ENCODE data around the gene CDC14A.

CDC14A gene

DNA sequence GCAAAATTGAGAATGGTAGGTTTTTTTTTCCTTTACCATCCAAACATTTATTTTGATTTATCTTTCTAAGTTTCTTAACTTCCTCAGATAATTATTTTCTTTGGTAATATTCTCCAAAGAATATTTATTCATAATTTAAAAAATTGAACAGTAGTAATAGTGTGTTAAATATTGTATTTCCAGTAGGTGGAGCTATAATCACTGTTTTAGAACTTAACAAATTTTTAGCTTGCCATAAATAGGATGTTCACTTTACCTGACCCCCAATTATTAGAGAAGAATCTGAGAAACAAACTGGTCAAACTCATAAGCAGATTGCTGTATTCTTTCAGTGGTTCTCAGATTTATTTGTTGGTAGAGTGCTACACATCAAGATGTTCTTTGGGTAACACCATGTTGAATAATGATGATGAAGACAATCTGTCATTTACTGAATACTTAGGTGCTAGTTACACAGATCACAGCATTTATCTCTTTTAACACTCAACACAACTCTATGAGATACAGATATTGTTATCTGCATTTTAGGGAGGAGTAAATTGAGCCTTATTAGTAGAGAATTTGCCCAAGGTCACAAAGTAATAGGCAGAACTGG, 103.3 kb downstream of the CDC14A start:
- peak; percentile 77 for DNase-seq

DNA sequence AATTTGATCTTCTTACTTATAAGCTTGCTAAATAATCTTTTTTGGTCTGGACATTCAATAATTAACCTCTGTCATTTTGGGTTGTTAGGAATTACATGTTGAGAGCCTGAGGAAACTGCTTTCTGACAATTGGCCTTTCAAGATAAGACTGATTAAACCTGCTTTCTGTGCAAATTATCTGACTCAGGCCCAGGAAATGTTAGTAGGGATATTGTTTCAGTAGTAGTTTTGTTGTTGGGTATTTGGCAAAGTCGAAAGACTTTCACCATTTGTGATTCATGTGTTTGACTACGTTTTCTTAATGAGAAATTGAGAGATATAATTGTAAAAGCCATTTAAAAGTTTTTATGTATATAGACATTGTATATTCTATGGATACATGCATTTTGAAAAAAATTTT, 104.6 kb downstream of the CDC14A start:
- DNase-seq: peak; percentile 47

DNA sequence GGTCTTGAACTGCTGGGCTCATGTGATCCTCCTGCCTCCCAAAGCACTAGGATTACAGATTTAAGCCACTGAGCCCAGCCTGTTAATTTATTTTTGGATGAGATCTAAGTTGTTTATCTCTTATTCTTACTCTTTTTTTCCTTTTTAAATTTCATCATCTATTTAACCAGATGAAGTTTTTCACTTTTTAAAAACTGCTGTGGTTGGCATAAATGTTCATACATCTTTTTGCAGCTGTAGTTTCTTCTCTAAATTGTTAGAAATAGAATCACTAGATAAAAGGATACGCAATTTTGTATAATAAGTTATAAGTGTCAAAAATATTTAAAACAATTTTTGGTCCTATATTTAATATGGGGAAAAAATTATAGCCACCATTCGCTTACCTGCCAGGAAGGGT, 105.4 kb downstream of the CDC14A start:
- DNase-seq: no peak

DNA sequence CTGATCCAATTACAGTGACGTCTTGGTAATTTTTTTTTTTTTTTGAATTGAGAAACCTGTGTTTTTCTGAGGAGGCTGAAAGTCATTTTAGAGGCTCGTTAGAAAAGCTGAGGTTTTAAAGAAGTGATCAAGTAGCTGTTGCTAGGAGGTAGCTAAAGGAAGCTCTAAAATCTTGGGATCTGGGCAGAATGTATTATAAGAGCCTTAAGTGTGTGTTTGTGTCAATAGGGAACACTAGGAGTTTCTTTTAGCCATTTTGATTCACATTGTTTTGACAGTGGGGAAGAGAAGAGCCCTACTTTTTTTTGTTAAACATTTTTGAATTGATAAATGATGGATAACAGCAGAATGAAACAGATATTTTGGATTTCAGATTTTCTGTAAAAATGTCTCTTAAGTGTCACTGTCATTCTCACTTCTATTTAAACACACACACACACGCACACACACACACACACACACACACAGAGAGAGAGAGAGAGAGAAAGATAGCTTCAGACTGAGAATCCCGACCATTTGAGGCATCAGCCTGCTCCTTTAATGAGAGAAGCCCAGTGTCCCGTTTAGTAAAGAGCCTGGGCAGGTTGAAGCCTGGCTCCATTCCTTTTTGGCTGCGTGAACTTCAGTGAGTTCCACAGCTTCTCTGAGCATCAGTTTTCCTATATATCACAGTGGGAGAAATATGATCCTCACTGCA, 106.5 kb downstream of the CDC14A start:
- no peak for DNase-seq

DNA sequence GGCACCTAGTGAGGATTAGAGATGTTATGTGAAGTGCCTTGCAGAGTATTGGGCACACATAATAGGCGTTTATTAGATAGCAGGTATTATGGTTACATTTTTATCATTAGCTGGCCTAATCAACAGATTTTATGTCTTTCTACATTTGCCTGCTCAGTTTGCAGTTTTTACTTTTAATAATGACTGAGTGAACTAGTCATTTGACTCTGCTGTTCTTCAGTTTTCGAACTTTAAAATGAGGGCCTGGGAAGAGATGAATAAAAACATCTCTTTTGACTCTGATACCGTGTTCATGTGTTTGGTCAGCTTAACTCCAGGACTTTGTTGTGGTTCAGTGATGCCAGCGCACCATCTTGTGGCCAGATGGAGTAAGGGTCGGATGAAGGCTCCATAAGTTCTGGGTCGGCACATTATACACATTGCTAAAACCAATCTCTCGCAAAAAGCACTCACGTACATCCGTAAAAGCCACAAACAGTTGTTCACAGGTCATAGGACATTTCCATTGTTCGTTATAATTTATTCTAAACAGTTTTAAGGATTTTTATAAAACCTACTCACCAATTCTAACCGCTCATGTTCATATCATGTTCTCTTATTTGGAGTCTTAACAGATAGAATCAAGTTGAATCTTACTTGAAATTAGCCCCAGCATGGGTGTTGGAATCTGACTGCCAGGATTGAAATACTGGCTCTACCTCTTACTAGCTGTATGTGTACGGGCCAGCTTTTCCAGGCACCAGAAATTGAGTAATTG, 107.2 kb downstream of the CDC14A start:
- peak; percentile 93 for DNase-seq

DNA sequence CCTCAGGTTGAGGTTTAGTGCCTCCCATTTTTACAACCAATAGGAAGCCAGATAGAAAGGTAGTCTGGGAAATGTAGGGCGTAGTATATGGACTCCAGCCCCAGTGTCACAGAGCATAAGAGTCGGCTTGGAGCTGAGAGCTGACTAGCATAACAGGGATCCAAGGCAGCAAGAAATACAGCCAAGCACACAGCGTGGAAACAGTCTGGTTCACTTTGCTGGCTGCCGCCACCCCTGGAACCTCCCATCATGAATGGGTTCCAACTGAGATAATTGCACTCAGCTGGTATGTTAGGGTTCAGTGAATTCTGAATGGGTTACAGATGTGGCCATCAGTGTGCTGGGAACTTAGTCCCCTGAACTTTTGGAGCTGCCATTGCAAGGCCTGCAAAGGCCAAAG, 108.9 kb downstream of the CDC14A start:
- DNase-seq: no peak

DNA sequence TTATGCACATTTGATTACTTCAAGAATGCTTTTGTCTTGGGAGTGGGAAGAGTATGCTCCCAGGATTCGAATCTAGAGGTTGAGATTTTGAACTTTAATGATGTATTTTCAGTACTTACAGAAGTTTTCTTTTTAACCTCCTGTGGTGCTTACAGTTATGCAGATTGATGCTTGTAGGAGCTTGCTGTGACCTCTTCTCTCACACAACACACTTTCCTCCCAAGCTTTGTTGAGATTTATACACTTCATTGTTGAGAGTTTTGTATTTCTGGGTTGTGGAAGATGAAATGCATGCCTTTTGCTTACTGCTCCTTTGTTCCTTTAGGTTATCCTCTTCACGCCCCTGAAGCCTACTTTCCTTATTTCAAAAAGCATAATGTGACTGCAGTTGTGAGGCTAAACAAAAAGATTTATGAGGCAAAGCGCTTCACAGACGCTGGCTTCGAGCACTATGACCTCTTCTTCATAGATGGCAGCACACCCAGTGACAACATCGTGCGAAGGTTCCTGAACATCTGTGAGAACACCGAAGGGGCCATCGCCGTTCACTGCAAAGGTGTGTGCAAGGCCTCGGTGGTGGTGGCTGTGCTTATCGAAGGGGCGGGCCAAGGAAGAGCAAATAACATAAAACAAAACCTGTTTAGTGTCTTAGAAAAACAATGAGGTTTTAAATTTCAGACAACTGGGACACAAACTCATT, 110.2 kb downstream of the CDC14A start:
- DNase-seq: no peak

DNA sequence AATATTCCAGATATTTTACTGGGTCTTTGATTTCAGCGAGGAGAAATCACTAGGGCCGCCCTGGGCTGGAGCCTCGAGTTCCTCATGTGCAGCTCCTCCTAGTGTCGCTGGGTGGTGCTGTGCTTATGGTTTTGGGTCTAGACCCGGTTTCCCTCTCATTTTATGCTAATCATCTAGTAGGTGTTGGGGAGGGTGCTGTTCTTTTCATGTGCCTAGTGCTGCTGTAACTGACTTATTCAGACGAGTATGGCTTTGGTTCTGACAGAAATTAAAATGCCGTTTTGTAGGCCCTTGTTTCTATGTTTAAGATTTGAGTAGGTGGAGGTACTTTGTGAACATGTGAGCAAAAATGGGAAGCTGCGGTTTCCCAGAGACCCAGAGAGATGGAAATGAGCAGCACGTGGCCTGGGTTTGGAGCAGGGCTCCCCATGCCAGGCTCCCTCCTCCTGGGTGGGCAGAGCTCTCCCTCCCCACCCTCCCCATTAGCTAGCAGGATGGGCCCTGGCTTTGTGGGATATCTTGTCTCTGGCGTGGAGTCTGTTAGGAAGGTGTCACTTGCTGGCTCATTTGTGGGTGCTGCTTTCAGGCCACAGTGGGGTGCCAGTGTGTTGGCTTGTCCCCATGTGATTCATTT, 111.6 kb downstream of the CDC14A start:
- peak; percentile 94 for DNase-seq

DNA sequence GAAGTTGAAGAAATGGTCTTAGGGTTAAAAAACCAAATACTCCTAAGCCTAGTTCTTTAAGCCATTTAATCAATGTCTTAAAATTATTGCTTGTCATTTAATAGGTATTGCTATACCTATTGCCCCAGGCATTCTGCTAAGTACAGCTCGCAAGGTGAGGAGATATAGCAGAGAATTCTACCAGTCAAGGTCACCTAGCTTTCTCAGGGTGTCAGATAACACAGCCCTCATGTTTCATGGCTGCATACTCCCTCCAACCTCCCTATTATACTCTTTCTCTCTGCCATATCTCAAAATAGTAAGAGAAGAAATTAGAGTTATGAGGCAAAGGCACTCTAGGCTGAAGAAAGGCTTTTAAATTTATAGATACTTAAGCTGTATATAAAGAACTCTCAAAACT, 117.3 kb downstream of the CDC14A start:
- no peak for DNase-seq

DNA sequence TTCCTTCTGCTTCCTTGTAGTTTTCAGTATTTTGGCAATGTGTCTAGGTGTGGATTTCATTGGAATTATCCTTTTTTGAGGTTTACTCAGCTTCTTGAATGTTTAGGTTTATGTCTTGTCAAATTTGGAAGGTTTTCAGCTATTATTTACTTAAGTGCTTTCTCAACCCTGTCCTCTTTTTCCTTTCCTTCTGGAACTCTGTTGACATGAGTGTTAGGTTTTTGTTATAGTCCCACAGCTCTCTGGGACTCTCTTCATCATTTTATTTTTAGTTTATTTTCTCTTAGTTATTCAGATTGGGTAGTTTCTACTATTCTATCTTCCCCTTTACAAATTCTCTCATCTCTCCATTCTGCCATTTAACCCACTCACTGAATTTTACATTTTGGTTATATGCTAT, 122.5 kb downstream of the CDC14A start:
- no peak for DNase-seq

DNA sequence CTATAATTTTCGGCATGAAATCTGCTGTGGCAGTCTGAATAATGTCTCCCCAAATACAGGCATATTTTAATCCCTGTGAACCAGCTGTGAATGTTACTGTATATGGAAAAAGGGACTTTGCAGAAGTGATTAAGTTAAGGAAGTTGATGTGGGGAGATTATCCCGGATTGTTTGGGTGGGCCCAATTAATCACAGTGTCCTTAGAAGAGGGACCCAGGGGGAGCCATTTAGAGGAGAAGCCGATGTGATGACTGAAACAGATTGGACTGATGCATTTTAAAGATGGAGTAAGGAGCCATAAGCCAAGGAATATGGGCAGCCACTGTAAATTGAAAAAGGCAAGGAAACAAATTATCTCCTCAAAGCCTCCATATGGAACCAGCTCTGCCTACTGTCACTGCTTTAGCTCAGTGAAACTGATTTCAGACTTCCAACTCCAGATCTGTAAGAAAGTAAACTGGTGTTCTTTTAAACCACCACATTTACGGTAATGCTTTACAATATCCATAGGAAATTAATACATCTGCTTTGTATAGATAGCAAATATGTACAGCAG, 124.5 kb downstream of the CDC14A start:
- no peak for DNase-seq

DNA sequence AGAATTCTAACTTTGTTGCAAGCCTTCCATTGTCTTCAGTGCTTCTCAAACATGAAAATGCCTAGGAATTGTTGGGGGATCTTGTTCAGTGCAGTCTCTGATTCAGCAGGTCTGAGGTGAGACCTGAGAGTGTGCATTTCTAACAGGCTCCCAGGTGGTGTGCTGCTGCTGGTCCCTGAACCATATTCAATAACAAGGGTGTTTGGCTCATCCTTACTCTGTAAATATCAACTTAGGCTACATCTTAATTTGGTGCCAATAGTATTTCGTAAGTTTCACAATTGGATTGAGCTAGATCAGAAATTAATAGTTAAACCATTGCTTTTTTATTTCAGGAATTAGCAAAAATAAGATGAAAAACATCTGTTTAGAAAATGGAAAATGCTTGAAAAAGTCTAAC, 126.5 kb downstream of the CDC14A start:
- no peak for DNase-seq

DNA sequence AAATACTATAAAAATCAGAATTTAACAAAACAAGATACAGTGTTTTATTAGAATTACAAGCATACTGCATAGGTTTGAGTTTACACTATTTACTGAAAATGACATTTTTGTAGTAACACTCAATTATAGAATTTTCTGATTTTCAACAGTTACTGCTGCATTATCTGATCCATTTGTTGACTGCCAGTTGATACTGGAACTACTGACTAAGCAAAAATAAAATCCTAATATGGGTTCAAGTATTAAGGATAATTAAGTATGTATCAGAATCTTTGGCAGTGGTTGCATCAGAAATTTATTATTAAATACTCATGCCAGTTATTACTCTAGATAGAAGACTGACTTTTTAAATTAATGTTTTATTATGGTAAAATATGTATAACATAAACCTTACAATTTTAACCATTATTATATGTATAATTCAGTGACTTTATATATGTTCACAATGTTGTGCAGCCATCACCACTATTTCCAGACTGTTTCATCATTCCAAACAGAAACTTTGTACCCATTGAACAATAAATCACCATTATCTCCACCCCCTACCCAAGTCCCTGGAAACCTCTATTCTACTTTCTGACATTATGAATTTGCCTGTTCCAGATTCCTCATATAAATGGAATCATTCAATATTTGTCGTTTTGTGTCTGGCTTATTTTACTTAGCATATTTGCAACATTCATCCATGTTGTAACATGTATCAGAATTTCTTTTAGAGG, 127.5 kb downstream of the CDC14A start:
- no peak for DNase-seq

DNA sequence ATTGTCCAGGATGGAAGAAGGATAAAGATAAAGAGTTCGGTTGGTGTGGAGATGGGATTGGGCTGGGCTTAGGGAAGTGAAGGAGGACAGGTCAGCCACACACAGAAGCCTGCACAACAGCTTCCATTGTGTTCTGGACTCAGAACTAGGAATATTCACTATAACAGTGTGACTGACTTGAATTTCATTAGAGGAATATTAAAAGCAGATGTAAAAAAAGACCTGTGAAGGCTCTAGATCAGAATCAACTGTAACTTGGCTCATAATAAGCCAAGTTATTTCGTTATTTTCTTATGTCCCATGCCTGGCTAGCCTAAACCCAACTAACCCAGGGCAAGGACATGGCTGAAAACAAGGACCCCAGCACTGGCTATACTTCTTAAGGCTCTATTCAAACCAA, 129.0 kb downstream of the CDC14A start:
- no peak for DNase-seq

DNA sequence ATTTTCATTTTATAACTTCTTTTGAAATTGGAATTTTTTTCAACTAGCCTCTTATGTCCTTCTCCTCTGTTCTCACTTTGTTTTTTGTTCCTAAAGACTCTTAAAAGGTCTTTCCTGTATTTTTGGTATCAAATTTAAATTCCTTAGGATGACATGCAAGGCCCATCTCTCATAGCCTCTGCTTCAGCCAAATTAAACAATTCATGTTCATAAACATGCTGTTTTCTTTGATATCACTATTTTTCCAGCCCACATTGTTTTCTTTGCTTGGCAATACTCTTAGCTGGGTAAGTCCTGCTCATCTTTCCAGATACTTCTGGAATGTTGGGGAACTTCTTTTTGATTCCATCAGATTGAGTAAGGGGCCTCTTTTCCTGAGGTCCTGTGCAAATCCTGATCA, 129.9 kb downstream of the CDC14A start:
- DNase-seq: no peak

DNA sequence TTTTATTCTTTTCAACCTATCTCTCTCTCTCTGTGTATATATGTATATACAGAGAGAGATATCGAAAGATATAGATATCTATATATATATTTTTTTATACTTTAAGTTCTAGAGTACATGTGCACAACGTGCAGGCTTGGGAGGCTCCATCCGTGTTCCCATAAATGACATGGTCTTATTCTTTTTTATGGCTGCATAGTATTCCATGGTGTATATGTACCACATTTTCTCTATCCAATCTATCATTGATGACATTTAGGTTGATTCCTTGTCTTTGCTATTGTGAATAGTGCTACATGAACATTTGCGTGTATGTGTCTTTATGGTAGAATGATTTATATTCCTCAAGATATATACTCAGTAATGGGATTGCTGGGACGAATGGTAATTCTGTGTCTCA, 130.4 kb downstream of the CDC14A start:
- DNase-seq: no peak

DNA sequence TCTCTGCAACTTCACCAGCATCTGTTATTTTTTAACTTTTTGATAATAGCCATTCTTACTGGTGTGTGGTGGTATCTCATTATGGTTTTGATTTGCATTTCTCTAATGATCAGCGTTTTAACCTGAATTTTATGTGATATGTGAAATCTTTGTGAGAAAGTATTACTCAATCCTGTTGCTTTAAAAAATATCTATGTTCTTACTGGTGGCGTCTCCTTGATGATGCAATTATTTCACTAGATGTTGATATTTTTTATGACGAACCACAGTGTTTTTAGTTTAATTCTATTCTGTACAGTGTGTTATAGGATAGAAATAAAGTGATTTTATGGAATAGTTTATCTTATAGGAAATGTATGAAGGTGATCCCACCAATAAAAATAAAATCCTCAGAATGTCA, 130.9 kb downstream of the CDC14A start:
- DNase-seq: peak; percentile 10

DNA sequence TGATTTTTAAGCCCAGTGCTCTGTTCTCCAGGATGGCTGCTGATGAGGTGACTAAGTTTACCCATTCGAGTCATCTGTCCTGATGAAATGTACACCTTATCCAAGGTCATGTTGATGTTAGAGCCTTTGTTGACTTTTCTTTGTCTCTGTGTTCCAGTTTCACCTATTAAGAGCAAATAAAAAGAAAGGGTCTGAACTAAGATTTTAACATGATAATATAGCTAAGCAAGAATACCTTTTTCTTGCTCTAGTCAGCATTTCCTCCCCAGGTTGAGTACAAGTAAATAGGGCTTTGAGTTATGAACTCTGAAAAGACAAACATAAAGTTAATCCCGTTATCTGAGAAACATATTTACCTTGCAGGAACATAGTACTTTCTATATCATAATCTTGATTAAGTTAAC, 133.6 kb downstream of the CDC14A start:
- DNase-seq: no peak

DNA sequence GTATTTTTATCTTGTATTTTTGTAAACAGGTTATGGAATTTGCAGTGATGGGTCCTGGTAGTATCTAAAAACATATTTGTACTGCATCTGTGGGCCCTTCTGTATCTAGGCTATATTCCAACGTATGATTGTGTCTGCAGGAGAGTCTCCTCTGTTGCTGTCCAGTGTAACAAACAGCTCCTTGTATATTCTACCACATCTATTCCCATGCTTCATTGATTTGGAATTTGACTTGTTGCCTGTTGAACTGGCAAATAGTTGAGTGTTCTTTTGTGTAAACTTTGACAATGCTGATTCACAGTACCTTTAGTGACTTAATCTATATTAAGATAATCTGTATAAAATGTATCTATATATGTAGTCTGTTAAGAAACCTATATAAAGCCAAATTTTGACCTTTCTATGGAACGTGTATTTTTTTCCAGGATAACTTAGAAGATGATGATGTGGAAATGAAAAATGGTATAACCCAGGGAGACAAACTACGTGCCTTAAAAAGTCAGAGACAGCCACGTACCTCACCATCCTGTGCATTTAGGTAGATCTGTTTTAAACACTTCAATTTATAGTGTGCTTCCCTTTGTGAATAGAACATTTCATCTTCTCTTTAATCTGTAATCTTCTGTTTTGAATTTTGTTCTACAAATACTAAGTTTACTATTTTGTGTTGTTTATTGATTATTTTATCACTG, 142.2 kb downstream of the CDC14A start:
- no peak for DNase-seq

DNA sequence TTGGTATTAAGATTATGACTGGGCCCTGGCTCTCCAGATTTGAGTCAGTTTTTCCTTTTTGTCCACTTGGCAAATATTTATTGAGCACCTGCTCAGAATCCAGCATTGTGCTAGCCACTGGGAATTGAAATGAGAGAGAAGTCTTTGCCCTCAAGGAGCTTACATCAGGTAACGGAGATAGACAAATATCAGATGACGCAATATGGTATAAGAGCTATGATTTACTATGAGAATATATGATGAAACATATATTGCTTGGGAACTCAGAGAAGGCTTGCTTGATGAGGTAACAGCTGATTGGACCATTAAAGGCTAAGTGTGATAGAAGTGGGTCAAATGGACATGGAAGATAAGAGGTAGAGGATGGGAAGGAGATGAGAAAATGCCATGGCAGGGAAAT, 144.6 kb downstream of the CDC14A start:
- no peak for DNase-seq

DNA sequence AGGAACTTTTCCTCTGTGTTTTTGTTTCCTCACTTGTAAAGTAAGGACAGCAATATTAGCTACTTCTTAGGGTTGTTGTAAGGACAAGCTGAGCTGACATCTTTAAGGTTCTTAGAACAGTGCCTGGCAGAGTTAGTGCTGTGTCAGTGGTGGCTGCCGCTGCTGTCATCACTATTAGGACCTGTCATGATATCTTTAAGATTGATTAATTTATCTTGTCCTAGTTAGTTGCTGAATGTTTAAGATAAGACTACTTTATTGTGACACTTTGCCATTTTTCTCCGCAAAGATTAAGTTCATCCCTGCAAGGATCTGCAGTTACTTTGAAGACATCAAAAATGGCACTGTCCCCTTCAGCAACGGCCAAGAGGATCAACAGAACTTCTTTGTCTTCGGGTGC, 145.5 kb downstream of the CDC14A start:
- no peak for DNase-seq

Data from hematopoietic multipotent progenitor cell treated with erythropoietin and hydrocortisone succinate and interleukin-3 and kit ligand, for 6 days (in vitro differentiated cells).